GM12892 (cell line): ENCODE data around the gene MED15.

ENCODE experiments used
- POLR2A ChIP-seq: IDR thresholded peaks from 2 replicates; pipeline ENCODE4 v1.6.1; 2011; ENCODE audit warnings: low read depth, low read length, control low read depth
- POLR2AphosphoS5 ChIP-seq: IDR thresholded peaks from 2 replicates; pipeline ENCODE4 v1.6.1; 2011; ENCODE audit warnings: low read depth, low read length, control low read depth
- TAF1 ChIP-seq: IDR thresholded peaks from 2 replicates; pipeline ENCODE4 v1.6.1; 2011; ENCODE audit warnings: low read depth, mild to moderate bottlenecking, control low read depth, low read length, borderline replicate concordance

DNA sequence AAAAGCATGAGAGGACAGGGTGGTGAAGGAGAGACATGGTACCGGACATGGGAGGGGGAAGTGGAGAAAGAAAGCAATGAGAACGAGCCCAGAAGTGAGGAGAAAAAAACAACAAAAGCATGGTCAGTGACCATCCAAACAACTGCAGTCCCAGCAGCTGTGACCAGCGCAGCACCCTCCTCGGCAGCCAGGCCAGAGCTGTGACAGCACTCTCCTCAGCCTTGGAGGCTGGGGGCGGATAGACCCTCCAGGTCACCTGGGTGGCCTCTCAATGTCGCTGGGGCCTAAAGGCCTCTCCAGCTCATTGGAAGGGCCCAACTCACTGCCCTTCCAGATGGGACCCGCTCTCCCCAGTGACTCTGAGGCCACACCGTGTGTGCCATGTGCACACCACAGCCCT lies 103.3 kb downstream of the MED15 start:
- TF ChIP-seq POLR2AphosphoS5 (no peak), POLR2A (no peak), TAF1 (no peak)
